Stimulated activated CD4-positive, alpha-beta T cell treated with anti-CD3 and anti-CD28 coated beads, Interleukin-1b, Interleukin-23, amount 100 ng/mL, for 4 hours (primary cell): ENCODE measurements around the gene ABHD12B.
A peak's percentile ranks its signal among the peaks of the same experiment; 100 is the strongest.

Experiments
- DNase-seq, 2 donors: peaks; one replicate each; pipeline ENCODE4 v3.0.0-alpha.2; 2020; ENCODE audit warnings: low read depth in 2 of 2

ABHD12B gene

GRCh38 chr14:50839048-50839447, 32.8 kb upstream of the ABHD12B start:
- DNase-seq = no peak

GRCh38 chr14:50839691-50840090, 32.2 kb upstream of the ABHD12B start:
- no peak for DNase-seq

- DNase-seq = no peak
These were observed 27.5 kb upstream of the ABHD12B start for GRCh38 chr14:50844391-50844790.

GRCh38 chr14:50845166-50845565, 26.7 kb upstream of the ABHD12B start:
- DNase-seq = no peak

GRCh38 chr14:50846226-50846880, 25.5 kb upstream of the ABHD12B start:
- no peak for DNase-seq

- no peak for DNase-seq
These were observed 18.0 kb upstream of the ABHD12B start for GRCh38 chr14:50853891-50854290.

- DNase-seq = no peak
These were observed 17.3 kb upstream of the ABHD12B start for GRCh38 chr14:50854521-50854920.

- no peak for DNase-seq
These were observed 16.3 kb upstream of the ABHD12B start for GRCh38 chr14:50855558-50855957.

- no peak for DNase-seq
These were observed 15.2 kb upstream of the ABHD12B start for GRCh38 chr14:50856660-50857059.

GRCh38 chr14:50859296-50859624, 12.6 kb upstream of the ABHD12B start:
- no peak for DNase-seq

- DNase-seq = peak; percentile 80 to 91
These were observed 11.3 kb upstream of the ABHD12B start for GRCh38 chr14:50860478-50861086.

- DNase-seq = no peak
These were observed 9.8 kb upstream of the ABHD12B start for GRCh38 chr14:50862036-50862570.

GRCh38 chr14:50864237-50864636, 7.6 kb upstream of the ABHD12B start:
- no peak for DNase-seq

- DNase-seq = no peak
These were observed 6.9 kb upstream of the ABHD12B start for GRCh38 chr14:50864946-50865345.

GRCh38 chr14:50865391-50866076, 6.3 kb upstream of the ABHD12B start:
- DNase-seq = no peak

GRCh38 chr14:50871228-50871627, 625 bp upstream of the ABHD12B start:
- DNase-seq = no peak

GRCh38 chr14:50874757-50875156, 2.9 kb downstream of the ABHD12B start:
- no peak for DNase-seq

GRCh38 chr14:50875359-50876070, 3.7 kb downstream of the ABHD12B start:
- peak; percentile 17 to 22 for DNase-seq

GRCh38 chr14:50882932-50883826, 11.3 kb downstream of the ABHD12B start:
- DNase-seq = no peak

GRCh38 chr14:50883827-50884197, 12.0 kb downstream of the ABHD12B start:
- no peak for DNase-seq

GRCh38 chr14:50887476-50887875, 15.6 kb downstream of the ABHD12B start:
- no peak for DNase-seq
